GM12865 (cell line): ENCODE results near the gene GPR12.
A peak's percentile ranks its signal among the peaks of the same experiment; 100 is the strongest.

Source experiments
- DNase-seq: peaks from one replicate; pipeline ENCODE4 v3.0.0; 2010; ENCODE audit warnings: low read depth
- H3K4me3 ChIP-seq: 2 replicates; pipeline ENCODE4 v1.5.1; 2011; ENCODE audit warnings: mild to moderate bottlenecking, low read depth, low read length, control low read depth
- TF ChIP-seq, protein P1 (sequence below): IDR thresholded peaks from 2 replicates; pipeline ENCODE4 v1.5.1; 2011; ENCODE audit warnings: low read length, control low read depth, low read depth, inconsistent platforms; ENCODE audit not compliant: insufficient read depth; ENCODE audit errors: missing control alignments

GPR12 gene

GRCh38 chr13:26784704-26785639 is 24.4 kb upstream of the GPR12 start:
- TF ChIP-seq, protein P1, sequence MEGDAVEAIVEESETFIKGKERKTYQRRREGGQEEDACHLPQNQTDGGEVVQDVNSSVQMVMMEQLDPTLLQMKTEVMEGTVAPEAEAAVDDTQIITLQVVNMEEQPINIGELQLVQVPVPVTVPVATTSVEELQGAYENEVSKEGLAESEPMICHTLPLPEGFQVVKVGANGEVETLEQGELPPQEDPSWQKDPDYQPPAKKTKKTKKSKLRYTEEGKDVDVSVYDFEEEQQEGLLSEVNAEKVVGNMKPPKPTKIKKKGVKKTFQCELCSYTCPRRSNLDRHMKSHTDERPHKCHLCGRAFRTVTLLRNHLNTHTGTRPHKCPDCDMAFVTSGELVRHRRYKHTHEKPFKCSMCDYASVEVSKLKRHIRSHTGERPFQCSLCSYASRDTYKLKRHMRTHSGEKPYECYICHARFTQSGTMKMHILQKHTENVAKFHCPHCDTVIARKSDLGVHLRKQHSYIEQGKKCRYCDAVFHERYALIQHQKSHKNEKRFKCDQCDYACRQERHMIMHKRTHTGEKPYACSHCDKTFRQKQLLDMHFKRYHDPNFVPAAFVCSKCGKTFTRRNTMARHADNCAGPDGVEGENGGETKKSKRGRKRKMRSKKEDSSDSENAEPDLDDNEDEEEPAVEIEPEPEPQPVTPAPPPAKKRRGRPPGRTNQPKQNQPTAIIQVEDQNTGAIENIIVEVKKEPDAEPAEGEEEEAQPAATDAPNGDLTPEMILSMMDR, result no peak
- H3K4me3 ChIP-seq, result no peak overlapping the region; the same call in 1 of the 2 replicates
- DNase-seq, result peak; percentile 1

GRCh38 chr13:26780411-26780810 is 19.8 kb upstream of the GPR12 start:
- TF ChIP-seq, protein P1, result no peak
- no peak overlapping the region for H3K4me3 ChIP-seq
- no peak for DNase-seq

DNA sequence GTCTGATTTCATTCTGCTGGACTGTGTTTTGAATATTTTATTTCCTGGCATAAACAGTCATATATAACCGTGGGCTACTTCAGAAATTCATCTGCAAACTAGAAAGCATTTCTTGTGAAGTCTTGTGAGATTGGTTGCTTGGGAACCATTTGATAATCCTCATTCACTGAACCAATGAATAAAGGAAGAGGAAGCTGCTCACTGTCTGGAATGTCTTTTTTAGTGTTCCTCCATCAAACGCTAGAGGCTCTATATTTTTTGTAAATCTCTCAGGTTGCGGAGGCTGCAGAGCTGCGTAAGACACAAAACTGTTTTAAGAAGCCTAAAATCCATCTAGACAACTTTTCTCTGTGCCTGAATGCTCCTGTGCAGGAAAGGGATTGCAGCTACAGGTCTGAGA is 18.7 kb upstream of the GPR12 start:
- no peak for DNase-seq
- TF ChIP-seq, protein P1, result no peak
- no peak overlapping the region for H3K4me3 ChIP-seq

DNA sequence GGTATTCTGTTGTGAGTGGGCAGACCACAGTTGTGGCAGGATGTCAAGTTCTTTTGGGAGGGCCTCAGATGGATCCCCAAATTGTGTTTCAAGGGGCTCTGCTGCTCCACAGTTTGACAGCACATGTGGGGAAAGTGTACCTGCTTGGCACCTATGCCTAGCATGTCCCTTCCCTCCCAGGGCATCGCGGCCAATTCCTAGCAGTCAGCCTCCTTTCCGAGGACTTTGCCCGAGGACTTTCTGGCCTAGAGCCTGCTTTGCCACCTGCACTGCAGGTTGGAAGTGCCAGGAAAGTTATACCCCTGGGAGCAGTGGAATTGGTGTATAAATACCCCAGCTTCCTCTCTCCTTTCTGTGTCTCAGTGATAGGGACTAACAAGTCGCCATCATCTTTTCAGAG is 11.9 kb upstream of the GPR12 start:
- no peak overlapping the region for H3K4me3 ChIP-seq
- TF ChIP-seq, protein P1, result no peak
- DNase-seq, result no peak

- DNase-seq, result no peak
- TF ChIP-seq, protein P1, result no peak
These were observed 11.2 kb upstream of the GPR12 start for GRCh38 chr13:26771796-26772195.

DNA sequence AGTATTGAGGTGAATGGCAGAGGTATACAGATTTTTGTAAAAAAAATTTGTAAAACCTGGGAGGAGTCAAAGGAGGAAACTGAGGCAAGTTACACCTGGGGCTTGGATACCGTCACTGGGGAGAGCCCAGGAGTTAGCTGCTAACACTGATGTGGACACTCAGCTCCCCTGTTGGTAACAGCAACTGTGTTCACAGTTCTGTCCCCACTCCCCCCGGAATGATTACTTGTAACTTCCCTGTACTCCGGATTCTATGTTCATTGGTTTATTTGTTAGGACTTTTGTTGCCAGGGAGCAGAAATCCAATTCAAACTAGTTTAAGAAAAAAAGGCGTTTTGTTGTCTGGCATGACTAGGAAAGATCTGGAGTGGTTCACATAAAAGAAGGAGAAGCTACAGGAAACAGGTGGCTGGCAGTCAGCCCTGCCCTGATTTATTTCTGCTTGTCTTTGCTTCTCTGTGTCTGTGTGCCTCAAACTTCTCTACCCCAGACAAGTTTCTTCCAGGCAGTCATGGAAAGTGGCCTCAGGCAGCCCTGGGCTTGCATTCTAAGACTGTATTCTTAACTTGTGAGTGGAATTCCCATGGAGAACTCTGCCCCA is 2.3 kb upstream of the GPR12 start:
- TF ChIP-seq, protein P1, result no peak
- no peak overlapping the region for H3K4me3 ChIP-seq
- no peak for DNase-seq

More at GRCh38 chr13:26771796-26772195, 11.2 kb upstream of the GPR12 start:
- H3K4me3 ChIP-seq, result no peak overlapping the region
